Natural killer cell (primary cell): ENCODE results near the gene PKP1. TPM values are rescaled to one million over a fixed set of nuclear protein-coding genes. Genes with fewer than 3 reads are reported as not detected.

Experiments
- ATAC-seq, 3 donors: fragments of 150-1000 bp in 2 of 3; fragments of 200-7000 bp in 1 of 3; cut with Tn5 transposase; 1 replicate in 1 of 3; 2 replicates in 2 of 3; pipeline ENCODE4 v1.10.0; 2021; ENCODE audit warnings: mild to moderate bottlenecking in 2 of 3, moderate library complexity in 2 of 3
- DNase-seq, 2 donors: peaks; one replicate each; pipeline versions ENCODE4 v3.0.0 to v3.0.0-alpha.2; 2013 to 2021; ENCODE audit warnings: mixed read lengths in 1 of 2
- H3K27ac ChIP-seq: one replicate; pipeline ENCODE4 v1.5.1; 2013; ENCODE audit warnings: mild to moderate bottlenecking, low read length
- H3K27me3 ChIP-seq: one replicate; pipeline ENCODE4 v1.6.1; 2013; ENCODE audit warnings: low read length; ENCODE audit not compliant: control insufficient read depth, insufficient read depth
- H3K36me3 ChIP-seq: one replicate; pipeline ENCODE4 v1.6.1; 2013; ENCODE audit warnings: low read length; ENCODE audit not compliant: control insufficient read depth, insufficient read depth
- H3K4me1 ChIP-seq: one replicate; pipeline ENCODE4 v1.6.1; 2013; ENCODE audit warnings: low read length; ENCODE audit not compliant: control insufficient read depth, insufficient read depth
- H3K4me3 ChIP-seq: one replicate; pipeline ENCODE4 v1.5.1; 2013; ENCODE audit warnings: low read length
- H3K9me3 ChIP-seq: one replicate; pipeline ENCODE4 v1.6.1; 2013; ENCODE audit warnings: low read length; ENCODE audit not compliant: control insufficient read depth, insufficient read depth
- H3K27ac Mint-ChIP-seq, 2 donors: one replicate each; pipeline ENCODE4 v1.8.0; 2022; ENCODE audit warnings: mild to moderate bottlenecking in 2 of 2, mixed read lengths in 2 of 2, moderate library complexity in 1 of 2
- H3K27me3 Mint-ChIP-seq, 2 donors: one replicate each; pipeline ENCODE4 v1.8.0; 2022; ENCODE audit warnings: low read depth in 2 of 2, mixed read lengths in 2 of 2
- H3K36me3 Mint-ChIP-seq: one replicate; pipeline ENCODE4 v1.8.0; 2022; ENCODE audit warnings: mixed read lengths
- H3K4me1 Mint-ChIP-seq, 2 donors: one replicate each; pipeline ENCODE4 v1.8.0; 2022; ENCODE audit warnings: mixed read lengths in 2 of 2
- H3K4me3 Mint-ChIP-seq: one replicate; pipeline ENCODE4 v1.8.0; 2022; ENCODE audit warnings: mild to moderate bottlenecking, moderate library complexity, mixed read lengths
- H3K9me3 Mint-ChIP-seq, 2 donors: one replicate each; pipeline ENCODE4 v1.8.0; 2022; ENCODE audit warnings: mixed read lengths in 2 of 2
- CTCF ChIP-seq: fragments of 200-600 bp; IDR thresholded peaks from one replicate; pipeline ENCODE4 v1.8.0; 2022; ENCODE audit warnings: antibody characterized with exemption
- WGBS: methylation state at CpG from one replicate; pipeline ENCODE4 v1.1.7; 2013; ENCODE audit warnings: missing lambda C conversion rate; ENCODE audit not compliant: insufficient coverage; 5-methylcytosine and 5-hydroxymethylcytosine counted together
- intact Hi-C: fragments of 100-400 bp; cut with micrococcal nuclease; formaldehyde crosslinking; loops from one replicate; pipeline ENCODE4 v1.14.2; 2022
- total RNA-seq, 4 donors: library from RNA; stranded (reverse); fragments of 120-200 nt in 1 of 4; gene quantifications; one replicate each; pipeline versions ENCODE4 v1.2.3 to v1.2.4, GENCODE V29; 2013 to 2022

PKP1 gene
- total RNA-seq, 3 donors from 2014 or later (not counting 1 experiment from before 2014, with no cell fraction given) = not detected

GRCh38 chr1:201260648-201261311 lies 22.5 kb upstream of the PKP1 start:
- no peaks in the 10 kb centered on the region for H3K4me1 ChIP-seq
- H3K9me3 ChIP-seq = no peaks in the 10 kb centered on the region
- H3K4me3 ChIP-seq = no peak overlapping the region
- peak in 1 of 2 donors; percentile 3 for DNase-seq
- no peaks in the 10 kb centered on the region for H3K36me3 Mint-ChIP-seq
- peaks cover 9 to 26% of the 10 kb centered on the region in 2 donors for H3K27me3 Mint-ChIP-seq
- WGBS = 90% methylated on average over 8 of the region's 8 CpGs
- no peaks in the 10 kb centered on the region for H3K27me3 ChIP-seq
- no peak for TF ChIP-seq CTCF
- no peak for ATAC-seq
- H3K4me3 Mint-ChIP-seq = no peak overlapping the region
- intact Hi-C loops = no loop called here
- H3K36me3 ChIP-seq = no peaks in the 10 kb centered on the region
- no peak overlapping the region for H3K27ac ChIP-seq
- no peak overlapping the region for H3K27ac Mint-ChIP-seq
- no peaks in the 10 kb centered on the region for H3K9me3 Mint-ChIP-seq
- no peaks in the 10 kb centered on the region for H3K4me1 Mint-ChIP-seq

GRCh38 chr1:201261771-201262547 lies 21.3 kb upstream of the PKP1 start:
- Histone ChIP-seq H3K9me3 (no peaks in the 10 kb centered on the region), H3K27me3 (no peaks in the 10 kb centered on the region), H3K4me3 (no peak overlapping the region), H3K27ac (no peak overlapping the region), H3K4me1 (no peaks in the 10 kb centered on the region), H3K36me3 (no peaks in the 10 kb centered on the region)
- no peaks in the 10 kb centered on the region for H3K9me3 Mint-ChIP-seq
- DNase-seq = peak in 1 of 2 donors; percentile 8
- no peak overlapping the region for H3K4me3 Mint-ChIP-seq
- TF ChIP-seq CTCF = no peak
- no peaks in the 10 kb centered on the region for H3K4me1 Mint-ChIP-seq
- 80% methylated on average over 7 of the region's 8 CpGs for WGBS
- H3K27me3 Mint-ChIP-seq = peaks cover 16 to 35% of the 10 kb centered on the region in 2 donors
- H3K36me3 Mint-ChIP-seq = no peaks in the 10 kb centered on the region
- ATAC-seq = no peak
- intact Hi-C loops = no loop called here
- H3K27ac Mint-ChIP-seq = no peak overlapping the region

GRCh38 chr1:201262963-201263608 lies 20.2 kb upstream of the PKP1 start:
- Mint-ChIP-seq H3K4me3 (no peak overlapping the region), H3K27me3 (peaks cover 24 to 47% of the 10 kb centered on the region in 2 donors), H3K9me3 (no peaks in the 10 kb centered on the region), H3K4me1 (no peaks in the 10 kb centered on the region), H3K36me3 (no peaks in the 10 kb centered on the region), H3K27ac (no peak overlapping the region)
- H3K9me3 ChIP-seq = no peaks in the 10 kb centered on the region
- WGBS = 93% methylated on average over 7 of the region's 7 CpGs
- H3K27me3 ChIP-seq = no peaks in the 10 kb centered on the region
- DNase-seq (no peak), ATAC-seq (no peak)
- no peak overlapping the region for H3K4me3 ChIP-seq
- H3K36me3 ChIP-seq = no peaks in the 10 kb centered on the region
- H3K4me1 ChIP-seq = no peaks in the 10 kb centered on the region
- H3K27ac ChIP-seq = no peak overlapping the region
- intact Hi-C loops = no loop called here
- no peak for TF ChIP-seq CTCF
